ENCODE results near the gene PRTFDC1. TPM values are rescaled to one million over a fixed set of nuclear protein-coding genes. Genes with fewer than 3 reads are reported as not detected.

PRTFDC1 gene
- total RNA-seq, 1 experiment from 2014 or later = 22.7 TPM

DNA sequence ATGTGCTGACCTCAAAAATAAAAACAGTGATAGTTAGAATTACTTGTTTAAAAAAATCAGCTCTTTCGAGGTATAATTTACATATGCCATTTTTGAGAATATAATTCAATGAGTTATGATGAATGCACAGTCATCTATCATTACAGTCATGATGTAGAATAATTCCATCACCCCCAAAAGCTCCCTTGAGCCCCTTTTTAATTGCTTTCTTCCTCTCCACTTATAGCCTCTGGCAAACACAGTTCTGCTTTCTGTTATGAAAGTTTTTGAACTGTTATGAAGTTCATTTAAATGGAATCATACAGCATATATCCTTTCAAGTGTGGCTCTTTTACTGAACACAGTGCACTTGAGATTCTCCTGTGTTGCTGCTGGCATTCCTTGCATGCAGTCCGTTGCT, 41.4 kb downstream of the PRTFDC1 start:
- Mint-ChIP-seq H3K9me3 (ENCODE audit: low read depth, unreplicated experiment) (no peaks in the 10 kb centered on the region), H3K4me1 (ENCODE audit: low read depth, unreplicated experiment) (peaks cover 22% of the 10 kb centered on the region), H3K36me3 (ENCODE audit: insufficient read depth, unreplicated experiment) (no peaks in the 10 kb centered on the region), H3K4me3 (ENCODE audit: low read depth, unreplicated experiment) (no peak overlapping the region), H3K27ac (ENCODE audit: unreplicated experiment) (no peak overlapping the region), H3K27me3 (ENCODE audit: unreplicated experiment) (no peaks in the 10 kb centered on the region)
- no TSS peak for BruUV-seq (replicated peaks)
- intact Hi-C loops (cut with micrococcal nuclease; ENCODE audit: unreplicated experiment) = no loop called here
- TF ChIP-seq, protein P1, sequence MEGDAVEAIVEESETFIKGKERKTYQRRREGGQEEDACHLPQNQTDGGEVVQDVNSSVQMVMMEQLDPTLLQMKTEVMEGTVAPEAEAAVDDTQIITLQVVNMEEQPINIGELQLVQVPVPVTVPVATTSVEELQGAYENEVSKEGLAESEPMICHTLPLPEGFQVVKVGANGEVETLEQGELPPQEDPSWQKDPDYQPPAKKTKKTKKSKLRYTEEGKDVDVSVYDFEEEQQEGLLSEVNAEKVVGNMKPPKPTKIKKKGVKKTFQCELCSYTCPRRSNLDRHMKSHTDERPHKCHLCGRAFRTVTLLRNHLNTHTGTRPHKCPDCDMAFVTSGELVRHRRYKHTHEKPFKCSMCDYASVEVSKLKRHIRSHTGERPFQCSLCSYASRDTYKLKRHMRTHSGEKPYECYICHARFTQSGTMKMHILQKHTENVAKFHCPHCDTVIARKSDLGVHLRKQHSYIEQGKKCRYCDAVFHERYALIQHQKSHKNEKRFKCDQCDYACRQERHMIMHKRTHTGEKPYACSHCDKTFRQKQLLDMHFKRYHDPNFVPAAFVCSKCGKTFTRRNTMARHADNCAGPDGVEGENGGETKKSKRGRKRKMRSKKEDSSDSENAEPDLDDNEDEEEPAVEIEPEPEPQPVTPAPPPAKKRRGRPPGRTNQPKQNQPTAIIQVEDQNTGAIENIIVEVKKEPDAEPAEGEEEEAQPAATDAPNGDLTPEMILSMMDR (IDR thresholded peaks at IDR 0.05; ENCODE audit: unreplicated experiment) = no peak
- CTCF ChIA-PET = no interaction called here
- no peak for DNase-seq

DNA sequence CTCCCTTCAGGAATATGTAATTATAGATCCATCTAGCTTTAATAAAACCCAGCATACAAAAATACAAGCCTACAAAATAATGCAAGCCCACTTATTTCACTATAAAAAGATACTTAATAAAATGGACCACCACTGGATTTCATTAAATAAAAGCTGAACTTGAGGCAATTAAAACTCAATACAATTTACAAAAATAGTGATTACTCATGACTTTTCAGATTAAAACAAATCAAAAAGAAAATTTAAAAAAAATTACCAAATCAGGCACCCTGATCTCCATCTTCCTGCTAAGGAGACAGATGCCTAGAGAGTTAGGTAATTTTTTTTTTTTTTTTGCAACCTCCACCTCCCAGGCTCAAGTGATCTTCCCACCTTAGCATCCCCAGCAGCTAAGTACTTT, 41.8 kb downstream of the PRTFDC1 start:
- no TSS peak for BruUV-seq (replicated peaks)
- no peak for DNase-seq
- H3K4me3 Mint-ChIP-seq (ENCODE audit: low read depth, unreplicated experiment) = no peak overlapping the region
- H3K36me3 Mint-ChIP-seq (ENCODE audit: insufficient read depth, unreplicated experiment) = no peaks in the 10 kb centered on the region
- H3K27ac Mint-ChIP-seq (ENCODE audit: unreplicated experiment) = no peak overlapping the region
- H3K4me1 Mint-ChIP-seq (ENCODE audit: low read depth, unreplicated experiment) = peaks cover 22% of the 10 kb centered on the region
- TF ChIP-seq, protein P1 (IDR thresholded peaks at IDR 0.05; ENCODE audit: unreplicated experiment) = no peak
- intact Hi-C loops (cut with micrococcal nuclease; ENCODE audit: unreplicated experiment) = no loop called here
- no peaks in the 10 kb centered on the region for H3K27me3 Mint-ChIP-seq (ENCODE audit: unreplicated experiment)
- CTCF ChIA-PET = interaction anchor here (0.7 kb wide), 1 partner anchor 306 kb away, joined by 4 read pairs; no protein-coding TSS in a partner anchor
- no peaks in the 10 kb centered on the region for H3K9me3 Mint-ChIP-seq (ENCODE audit: low read depth, unreplicated experiment)

DNA sequence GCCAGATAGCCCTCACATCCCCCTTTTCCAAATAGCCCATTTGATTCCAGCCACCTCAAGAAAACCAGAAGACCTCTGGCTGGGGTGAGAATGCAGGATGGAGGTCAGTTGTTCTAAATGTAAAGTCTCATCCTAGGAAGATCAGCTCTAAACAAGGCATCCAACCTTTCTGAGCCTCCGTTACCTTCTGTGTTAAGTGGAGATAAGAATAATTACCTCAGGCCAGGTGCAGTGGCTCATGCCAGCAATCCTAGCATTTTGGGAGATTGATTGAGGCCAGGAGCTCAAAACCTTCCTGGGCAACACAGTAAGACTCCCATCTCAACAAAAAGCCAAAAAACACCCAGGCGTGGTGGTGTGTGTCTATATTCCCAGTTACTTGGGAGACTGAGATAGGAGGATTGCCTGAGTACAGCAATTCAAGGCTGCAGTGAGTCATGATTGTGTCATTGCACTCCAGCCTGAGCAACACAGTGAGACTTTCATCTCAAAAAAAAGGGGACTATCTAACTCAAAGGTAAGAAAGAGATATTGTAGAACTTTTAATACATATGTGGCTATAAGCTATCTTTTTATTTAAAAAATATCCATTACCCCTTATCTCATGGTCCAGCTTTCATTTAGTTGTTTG, 43.5 kb downstream of the PRTFDC1 start:
- Mint-ChIP-seq H3K4me1 (ENCODE audit: low read depth, unreplicated experiment) (peaks cover 22% of the 10 kb centered on the region), H3K36me3 (ENCODE audit: insufficient read depth, unreplicated experiment) (no peaks in the 10 kb centered on the region), H3K27ac (ENCODE audit: unreplicated experiment) (no peak overlapping the region), H3K27me3 (ENCODE audit: unreplicated experiment) (no peaks in the 10 kb centered on the region), H3K9me3 (ENCODE audit: low read depth, unreplicated experiment) (no peaks in the 10 kb centered on the region), H3K4me3 (ENCODE audit: low read depth, unreplicated experiment) (no peak overlapping the region)
- TF ChIP-seq, protein P1 (IDR thresholded peaks at IDR 0.05; ENCODE audit: unreplicated experiment) = no peak
- DNase-seq = peak; percentile 34
- CTCF ChIA-PET = interaction anchor here (1.5 kb wide), 1 partner anchor 36 kb away, joined by 4 read pairs; no protein-coding TSS in a partner anchor
- intact Hi-C loops (cut with micrococcal nuclease; ENCODE audit: unreplicated experiment) = no loop called here
- no TSS peak for BruUV-seq (replicated peaks)

DNA sequence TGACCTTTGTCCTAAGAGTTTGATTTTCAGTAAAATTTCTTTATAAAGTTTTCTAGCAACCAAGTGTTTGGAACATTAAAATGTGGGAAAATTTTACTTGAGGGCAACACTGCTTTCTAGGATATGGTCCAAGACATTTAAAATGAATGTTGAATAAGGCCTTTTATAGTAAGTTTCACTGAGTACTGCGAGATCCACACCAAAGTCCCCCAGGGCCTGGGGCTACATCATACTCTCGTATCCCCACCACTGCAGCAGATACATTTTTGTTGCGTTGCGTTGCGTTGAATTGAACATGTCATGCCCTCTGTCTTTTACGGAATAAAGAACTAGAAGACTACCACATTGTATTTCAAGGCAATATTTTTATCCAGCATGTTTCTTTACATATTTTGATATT, 44.5 kb downstream of the PRTFDC1 start:
- DNase-seq = no peak
- intact Hi-C loops (cut with micrococcal nuclease; ENCODE audit: unreplicated experiment) = no loop called here
- TF ChIP-seq, protein P1 (IDR thresholded peaks at IDR 0.05; ENCODE audit: unreplicated experiment) = no peak
- Mint-ChIP-seq H3K4me1 (ENCODE audit: low read depth, unreplicated experiment) (peaks cover 24% of the 10 kb centered on the region), H3K36me3 (ENCODE audit: insufficient read depth, unreplicated experiment) (no peaks in the 10 kb centered on the region), H3K4me3 (ENCODE audit: low read depth, unreplicated experiment) (no peak overlapping the region), H3K27ac (ENCODE audit: unreplicated experiment) (no peak overlapping the region), H3K9me3 (ENCODE audit: low read depth, unreplicated experiment) (no peaks in the 10 kb centered on the region), H3K27me3 (ENCODE audit: unreplicated experiment) (no peaks in the 10 kb centered on the region)
- no TSS peak for BruUV-seq (replicated peaks)
- CTCF ChIA-PET = interaction anchor here (1.5 kb wide), 1 partner anchor 37 kb away, joined by 4 read pairs; no protein-coding TSS in a partner anchor
